GM18505 (cell line): Measurements from ENCODE around the gene LYZL4.

ENCODE experiments used
- ATAC-seq: cut with Tn5 transposase; IDR thresholded peaks from one replicate; pipeline ENCODE4 v1.9.1; 2021; ENCODE audit not compliant: unreplicated experiment
- POLR2A ChIP-seq: IDR thresholded peaks from 4 replicates; pipeline ENCODE4 v1.6.1; 2011; ENCODE audit warnings: borderline replicate concordance; ENCODE audit not compliant: insufficient read depth, insufficient read length; ENCODE audit errors: extremely low read depth

The LYZL4 gene

DNA sequence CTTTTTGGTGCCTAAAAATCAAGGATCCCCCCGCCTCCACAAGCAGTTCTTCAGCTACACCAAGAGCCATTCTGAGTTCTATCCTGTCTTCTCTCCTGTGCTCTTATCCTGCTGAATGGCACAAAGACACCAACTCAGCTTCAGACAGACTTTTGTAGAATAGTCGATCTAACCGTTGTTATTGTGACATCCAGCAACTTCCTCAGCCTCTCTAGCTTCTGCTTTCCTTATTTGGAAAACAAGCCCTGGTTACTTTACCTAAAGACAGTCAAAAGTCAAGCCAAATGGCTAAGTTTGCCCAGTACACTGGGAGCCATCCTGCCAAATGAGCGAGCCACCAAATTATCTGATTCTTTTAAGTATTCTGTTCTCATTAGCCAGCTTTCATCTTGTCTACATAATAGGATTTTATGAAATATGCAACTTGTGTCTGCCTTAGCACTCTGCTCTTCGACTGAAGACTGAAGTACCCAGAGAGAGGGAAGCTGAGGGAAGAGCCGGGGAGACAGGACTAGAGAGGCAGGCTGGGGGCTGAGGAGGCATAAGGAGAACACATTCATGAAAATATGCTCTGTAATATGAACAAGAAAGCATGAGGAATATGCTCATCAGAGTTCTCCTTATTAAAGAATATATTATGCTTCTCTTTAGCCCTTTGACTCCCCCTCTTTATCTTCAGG, 35.1 kb downstream of the LYZL4 start:
- no peak for TF ChIP-seq POLR2A
- ATAC-seq: no peak

- ATAC-seq: no peak
- no peak for TF ChIP-seq POLR2A
Measured at GRCh38 chr3:42371776-42372175, 38.6 kb downstream of the LYZL4 start.

GRCh38 chr3:42369832-42370231, 40.6 kb downstream of the LYZL4 start:
- no peak for ATAC-seq
- TF ChIP-seq POLR2A: no peak

- no peak for TF ChIP-seq POLR2A
- no peak for ATAC-seq
Measured at GRCh38 chr3:42369304-42369703, 41.1 kb downstream of the LYZL4 start.

DNA sequence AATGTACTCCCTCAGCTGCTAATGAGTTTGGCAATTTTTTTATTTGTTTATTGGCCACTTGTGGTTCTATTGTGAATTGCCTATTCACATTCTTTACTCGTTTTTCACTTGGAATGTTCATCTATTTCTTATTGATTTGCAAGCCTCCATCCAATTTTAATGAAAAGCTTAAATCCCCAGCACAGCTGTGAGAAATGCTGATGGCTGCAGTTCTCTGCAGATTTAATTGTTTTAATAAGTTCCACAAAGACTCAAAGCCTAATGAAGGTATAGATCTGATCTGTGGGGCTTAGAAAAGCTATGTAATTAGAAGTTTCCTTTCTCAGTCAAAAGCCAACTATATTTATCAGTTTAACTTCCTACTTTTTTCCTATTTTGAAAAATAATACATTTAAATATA, 41.5 kb downstream of the LYZL4 start:
- TF ChIP-seq POLR2A: no peak
- no peak for ATAC-seq

GRCh38 chr3:42367903-42368302, 42.5 kb downstream of the LYZL4 start:
- no peak for TF ChIP-seq POLR2A
- ATAC-seq: no peak

GRCh38 chr3:42366550-42366949, 43.9 kb downstream of the LYZL4 start:
- no peak for TF ChIP-seq POLR2A
- ATAC-seq: no peak

DNA sequence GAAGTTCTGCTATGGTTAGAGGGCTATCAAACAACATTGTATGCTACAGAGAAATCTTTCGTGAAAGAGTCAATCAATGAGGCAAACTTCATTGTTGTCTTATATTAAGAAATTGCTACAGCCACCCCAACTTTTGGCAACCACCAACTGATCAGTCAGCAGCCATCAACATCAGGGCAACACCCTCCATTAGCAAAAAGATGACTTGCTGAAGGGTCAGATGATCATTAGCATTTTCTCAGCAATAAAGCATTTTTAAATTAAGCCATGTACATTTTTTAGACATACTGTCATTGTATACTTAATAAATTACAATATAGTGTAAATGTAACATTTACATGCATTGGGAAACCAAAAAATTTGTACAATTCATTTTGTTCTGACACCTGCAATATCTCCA, 53.1 kb downstream of the LYZL4 start:
- TF ChIP-seq POLR2A: no peak
- no peak for ATAC-seq

DNA sequence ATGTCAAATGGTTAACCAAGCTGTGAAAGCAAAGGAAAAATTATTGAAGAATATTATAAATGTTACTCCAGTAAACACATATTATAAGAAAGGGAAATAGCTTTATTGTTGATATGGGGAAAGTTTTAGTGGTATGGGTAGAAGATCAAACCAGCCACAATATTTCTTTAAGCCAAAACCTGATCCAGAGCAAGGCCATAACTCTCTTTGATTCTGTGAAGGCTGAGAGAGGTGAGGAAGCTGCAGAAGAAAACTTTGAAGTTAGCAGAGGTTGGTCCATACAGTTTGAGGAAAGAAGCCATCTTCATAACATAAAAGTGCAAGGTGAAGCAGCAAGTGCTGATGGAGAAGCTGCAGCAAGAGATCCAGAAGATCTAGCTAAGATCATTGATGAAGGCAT, 54.8 kb downstream of the LYZL4 start:
- ATAC-seq: no peak
- no peak for TF ChIP-seq POLR2A

- no peak for ATAC-seq
- TF ChIP-seq POLR2A: no peak
Measured at GRCh38 chr3:42353631-42354030, 56.8 kb downstream of the LYZL4 start.

DNA sequence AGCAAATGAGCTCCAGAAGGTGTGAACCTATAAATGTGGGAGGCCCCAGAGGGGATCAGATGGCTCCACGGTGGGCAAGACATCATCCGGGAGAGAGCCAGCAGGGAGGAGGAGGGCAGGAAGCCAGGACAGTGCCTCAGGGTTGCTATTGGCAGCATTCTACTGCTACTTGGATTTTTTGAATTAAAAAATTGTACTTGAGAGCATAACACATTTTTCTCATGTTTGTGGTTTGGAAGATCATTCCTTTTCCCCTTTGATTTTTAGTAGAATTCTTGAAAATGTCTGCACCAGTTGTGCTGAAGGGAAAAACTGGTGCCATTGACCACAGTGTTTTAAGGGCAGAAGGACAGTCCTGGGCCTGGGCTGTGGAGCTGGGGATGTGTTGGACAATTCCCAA, 59.2 kb downstream of the LYZL4 start:
- no peak for ATAC-seq
- TF ChIP-seq POLR2A: no peak

DNA sequence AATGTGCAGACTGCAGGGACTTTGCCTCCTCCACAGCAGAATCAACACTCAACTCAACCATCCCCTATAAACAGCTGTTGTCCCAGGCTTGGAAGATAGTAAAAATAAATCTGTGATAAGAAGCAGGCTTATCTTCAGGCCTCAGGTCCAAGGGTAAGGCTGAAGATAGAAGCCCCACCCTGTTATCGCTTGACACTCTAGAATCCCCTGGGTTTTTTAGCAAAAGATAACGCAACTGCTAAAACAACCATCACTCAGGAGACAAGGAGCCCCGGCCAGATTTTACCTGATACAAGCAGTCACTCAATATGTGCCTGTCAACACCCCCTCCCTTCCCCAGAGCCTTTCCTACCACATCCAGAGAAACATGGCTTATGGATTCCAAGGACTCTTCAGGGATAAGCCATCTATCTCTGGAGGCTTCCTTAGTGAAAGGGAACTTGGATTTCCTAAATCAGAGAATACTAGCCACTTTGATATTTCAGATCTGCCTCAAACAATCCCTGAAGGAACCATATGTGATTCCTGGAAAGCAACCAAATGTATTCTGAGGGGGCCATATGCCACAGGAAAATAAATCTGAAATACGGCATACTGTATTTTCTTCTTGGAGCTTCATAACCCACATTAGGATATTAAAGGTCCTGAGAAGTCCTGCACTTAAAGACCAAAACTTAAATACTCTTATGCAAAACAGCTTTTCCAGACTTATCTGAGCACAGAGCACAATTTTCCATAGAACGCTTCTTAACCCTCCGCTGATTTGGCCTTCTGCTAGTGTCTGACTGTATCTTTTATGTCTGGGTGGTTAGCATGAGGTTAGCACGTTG, 60.4 kb downstream of the LYZL4 start:
- ATAC-seq: no peak
- no peak for TF ChIP-seq POLR2A

DNA sequence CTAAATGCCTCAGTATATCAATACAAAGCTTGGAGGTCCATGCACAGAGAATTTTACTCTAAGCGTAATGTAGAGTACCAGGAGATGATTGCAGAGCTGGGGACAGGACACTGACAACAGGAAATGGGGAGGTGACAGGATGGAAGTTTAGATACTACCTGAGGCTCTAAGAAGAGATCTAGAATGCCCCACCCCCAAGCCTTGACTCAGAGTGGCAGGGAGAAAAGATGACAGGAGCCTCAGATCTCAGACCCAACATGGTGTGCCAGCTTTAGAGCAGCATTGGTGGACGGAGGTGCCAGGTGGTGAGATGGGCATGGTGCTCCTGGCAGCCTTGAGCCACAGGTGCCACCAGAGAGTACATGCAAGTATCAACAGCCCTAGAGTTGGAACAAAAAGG, 62.5 kb downstream of the LYZL4 start:
- ATAC-seq: no peak
- TF ChIP-seq POLR2A: no peak
